K562 (cell line): ENCODE results near the gene RPL27. TPM values are rescaled to one million over a fixed set of nuclear protein-coding genes. Genes with fewer than 3 reads are reported as not detected.

Experiments
- ARNT ChIP-seq, 2 experiments: fragments of 450-650 bp; IDR thresholded peaks; 2 replicates each; pipeline ENCODE4 v1.6.1; 2016; ENCODE audit warnings: mild to moderate bottlenecking in 1 of 2
- CBX8 ChIP-seq: fragments of 200-600 bp; sonication (generic); IDR thresholded peaks from 2 replicates; pipeline ENCODE4 v1.6.1; 2012; ENCODE audit warnings: borderline replicate concordance, mixed run types, low read depth, mild to moderate bottlenecking, moderate library complexity, mixed read lengths, low read length, control low read depth, inconsistent platforms; ENCODE audit not compliant: poor library complexity, severe bottlenecking; ENCODE audit errors: extremely low read depth
- LEF1 ChIP-seq: fragments of 450-650 bp; IDR thresholded peaks from 2 replicates; pipeline ENCODE4 v1.6.1; 2016; ENCODE audit warnings: mild to moderate bottlenecking
- MAFF ChIP-seq: IDR thresholded peaks from 2 replicates; pipeline ENCODE4 v1.6.1; 2012; ENCODE audit warnings: low read length, improper control_type of control experiment
- NELFE ChIP-seq: IDR thresholded peaks from 2 replicates; pipeline ENCODE4 v1.6.1; 2011; ENCODE audit warnings: mild to moderate bottlenecking; ENCODE audit not compliant: insufficient read depth, insufficient read length
- NR3C1 ChIP-seq: sonication (generic); formaldehyde crosslinking; IDR thresholded peaks from 2 replicates; pipeline ENCODE4 v1.8.1; 2022; ENCODE audit warnings: missing genetic modification reagents
- ZNF140 ChIP-seq: fragments of 250-450 bp; sonication (Bioruptor Pico); IDR thresholded peaks from 2 replicates; pipeline ENCODE4 v1.8.0; 2021; ENCODE audit warnings: moderate library complexity, mild to moderate bottlenecking, inconsistent platforms
- ZNF324 ChIP-seq: fragments of 250-450 bp; sonication (Bioruptor Pico); IDR thresholded peaks from 2 replicates; pipeline ENCODE4 v1.4.0; 2020; ENCODE audit warnings: mild to moderate bottlenecking
- ZNF408 ChIP-seq: fragments of 250-450 bp; sonication (Bioruptor Pico); IDR thresholded peaks from 2 replicates; pipeline ENCODE4 v1.4.0; 2020; ENCODE audit warnings: low read depth, mild to moderate bottlenecking, moderate library complexity
- ZNF830 ChIP-seq: fragments of 250-450 bp; sonication (Bioruptor Pico); IDR thresholded peaks from 2 replicates; pipeline ENCODE4 v1.5.0; 2021; ENCODE audit warnings: mild to moderate bottlenecking
- polyA plus RNA-seq, 8 experiments: library from polyadenylated mRNA; depleted of rRNA in 4 of 8; stranded (reverse) in 5 of 8; unstranded in 3 of 8; fragments of >200 nt; fragmentation: Nextera tagmentation in 2 of 8; fragmentation: Illumina TruSeq in 1 of 8; extraction: Ambion mirVana in 2 of 8; extraction: Trizol in 1 of 8; gene quantifications; 2 replicates each; pipeline versions ENCODE4 v1.2.1 to v1.2.3, GENCODE V29; 2011 to 2014; ENCODE audit warnings: inconsistent platforms in 1 of 8, missing spikeins in 1 of 8
- total RNA-seq, 7 experiments: library from RNA; depleted of rRNA in 6 of 7; stranded (reverse); fragments of >200 nt in 6 of 7; fragmentation: Illumina TruSeq in 2 of 7; extraction: Trizol in 2 of 7; gene quantifications; 2 replicates each; pipeline versions ENCODE4 v1.2.1 to v1.2.3, GENCODE V29; 2011 to 2021; ENCODE audit warnings: low replicate concordance in 1 of 7
- TF ChIP-seq, protein P1 (sequence below): sonication (generic); formaldehyde crosslinking; IDR thresholded peaks from 2 replicates; pipeline ENCODE4 v1.8.1; 2023; ENCODE audit warnings: mild to moderate bottlenecking, missing genetic modification reagents, moderate library complexity
- TF ChIP-seq, protein P2 (sequence below), 2 experiments: IDR thresholded peaks; 2 replicates each; pipeline ENCODE4 v1.6.1; 2012; ENCODE audit warnings: improper control_type of control experiment in 2 of 2, low read depth in 2 of 2, low read length in 2 of 2, borderline replicate concordance in 1 of 2
- TF ChIP-seq, protein P3 (sequence below): sonication (generic); formaldehyde crosslinking; IDR thresholded peaks from 2 replicates; pipeline ENCODE4 v1.9.0; 2022; ENCODE audit warnings: mild to moderate bottlenecking, missing genetic modification reagents
- TF ChIP-seq, protein P4 (sequence below): sonication (generic); formaldehyde crosslinking; IDR thresholded peaks from 2 replicates; pipeline ENCODE4 v1.8.0; 2023; ENCODE audit warnings: missing genetic modification reagents, mild to moderate bottlenecking, borderline replicate concordance
- TF ChIP-seq, protein P5 (sequence below): fragments of 450-650 bp; conservative IDR thresholded peaks from 2 replicates; pipeline ENCODE4 v1.6.1; 2016; ENCODE audit warnings: missing genetic modification characterization, low read depth, mild to moderate bottlenecking, control low read depth, missing compliant biosample characterization

RPL27 gene
- total and polyA plus RNA-seq, 9 of the 15 experiments (the other 6 are each of a cell fraction or from before 2014, with no cell fraction given) = 1,539 to 6,155 (median 3,710) TPM

DNA sequence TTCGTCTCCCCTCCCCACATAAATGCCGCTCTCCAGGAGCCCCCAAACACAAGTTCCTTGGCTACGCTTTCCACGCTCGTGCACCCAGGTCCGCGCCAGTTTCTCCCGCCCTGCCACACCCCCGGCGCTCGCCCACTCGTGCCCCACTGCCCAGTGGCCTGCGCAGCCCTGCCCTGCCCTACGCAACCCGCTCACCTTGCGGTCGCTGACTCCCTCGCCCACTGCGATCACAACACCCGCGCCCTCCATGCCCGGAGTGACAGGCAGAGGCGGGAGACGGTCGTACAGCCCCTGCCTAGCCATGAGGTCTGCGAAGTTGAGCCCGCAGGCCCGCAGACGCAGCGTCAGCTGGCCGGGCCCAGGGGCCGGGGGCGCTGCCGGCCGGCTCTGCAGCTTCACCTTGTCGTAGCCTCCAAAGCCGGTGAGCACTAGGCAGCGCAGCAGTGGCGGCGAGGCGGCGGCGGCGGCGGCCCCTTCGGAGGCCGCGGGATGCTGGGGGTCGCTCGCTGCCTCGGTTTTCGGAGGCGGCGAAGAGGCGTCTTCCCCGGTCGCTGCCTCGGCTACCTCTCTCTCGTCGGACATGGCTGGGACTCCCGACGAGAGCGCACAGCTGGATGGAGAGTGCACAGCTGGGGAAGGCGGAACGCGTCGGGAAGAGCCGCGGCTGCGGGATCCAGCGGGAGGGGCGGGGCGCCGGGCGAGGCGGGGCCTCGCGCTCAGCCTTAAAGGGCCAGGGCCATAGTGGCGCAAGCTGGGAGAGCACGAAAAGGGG is 23.7 kb downstream of the RPL27 start, which contains the start of gene VAT1 (continued):
- TF ChIP-seq, protein P1, sequence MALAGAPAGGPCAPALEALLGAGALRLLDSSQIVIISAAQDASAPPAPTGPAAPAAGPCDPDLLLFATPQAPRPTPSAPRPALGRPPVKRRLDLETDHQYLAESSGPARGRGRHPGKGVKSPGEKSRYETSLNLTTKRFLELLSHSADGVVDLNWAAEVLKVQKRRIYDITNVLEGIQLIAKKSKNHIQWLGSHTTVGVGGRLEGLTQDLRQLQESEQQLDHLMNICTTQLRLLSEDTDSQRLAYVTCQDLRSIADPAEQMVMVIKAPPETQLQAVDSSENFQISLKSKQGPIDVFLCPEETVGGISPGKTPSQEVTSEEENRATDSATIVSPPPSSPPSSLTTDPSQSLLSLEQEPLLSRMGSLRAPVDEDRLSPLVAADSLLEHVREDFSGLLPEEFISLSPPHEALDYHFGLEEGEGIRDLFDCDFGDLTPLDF (CRISPR knock-in tag) = peak; percentile 80; the same call in 1 of the 2 replicates
- TF ChIP-seq LEF1 (no peak), NR3C1 (no peak), ZNF830 (CRISPR knock-in tag) (0 out of 2 replicates have a peak, but pooled peaks have one; percentile 34), ZNF140 (CRISPR knock-in tag) (no peak), ZNF324 (CRISPR knock-in tag) (no peak), NELFE (no peak), ZNF408 (CRISPR knock-in tag) (no peak), ARNT (IDR thresholded peaks at IDR 0.05) (no peak), CBX8 (no peak), MAFF (no peak)
- TF ChIP-seq, protein P2, sequence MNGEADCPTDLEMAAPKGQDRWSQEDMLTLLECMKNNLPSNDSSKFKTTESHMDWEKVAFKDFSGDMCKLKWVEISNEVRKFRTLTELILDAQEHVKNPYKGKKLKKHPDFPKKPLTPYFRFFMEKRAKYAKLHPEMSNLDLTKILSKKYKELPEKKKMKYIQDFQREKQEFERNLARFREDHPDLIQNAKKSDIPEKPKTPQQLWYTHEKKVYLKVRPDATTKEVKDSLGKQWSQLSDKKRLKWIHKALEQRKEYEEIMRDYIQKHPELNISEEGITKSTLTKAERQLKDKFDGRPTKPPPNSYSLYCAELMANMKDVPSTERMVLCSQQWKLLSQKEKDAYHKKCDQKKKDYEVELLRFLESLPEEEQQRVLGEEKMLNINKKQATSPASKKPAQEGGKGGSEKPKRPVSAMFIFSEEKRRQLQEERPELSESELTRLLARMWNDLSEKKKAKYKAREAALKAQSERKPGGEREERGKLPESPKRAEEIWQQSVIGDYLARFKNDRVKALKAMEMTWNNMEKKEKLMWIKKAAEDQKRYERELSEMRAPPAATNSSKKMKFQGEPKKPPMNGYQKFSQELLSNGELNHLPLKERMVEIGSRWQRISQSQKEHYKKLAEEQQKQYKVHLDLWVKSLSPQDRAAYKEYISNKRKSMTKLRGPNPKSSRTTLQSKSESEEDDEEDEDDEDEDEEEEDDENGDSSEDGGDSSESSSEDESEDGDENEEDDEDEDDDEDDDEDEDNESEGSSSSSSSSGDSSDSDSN (IDR thresholded peaks at IDR 0.05; ENCODE audit: borderline replicate concordance in 1 of 2, low read depth in 2 of 2, low read length in 2 of 2) = peak; percentile 56 to 57; a peak in 2 of 4 replicates
- TF ChIP-seq, protein P3, sequence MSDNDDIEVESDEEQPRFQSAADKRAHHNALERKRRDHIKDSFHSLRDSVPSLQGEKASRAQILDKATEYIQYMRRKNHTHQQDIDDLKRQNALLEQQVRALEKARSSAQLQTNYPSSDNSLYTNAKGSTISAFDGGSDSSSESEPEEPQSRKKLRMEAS (CRISPR knock-in tag) = peak; percentile 70
- TF ChIP-seq, protein P4, sequence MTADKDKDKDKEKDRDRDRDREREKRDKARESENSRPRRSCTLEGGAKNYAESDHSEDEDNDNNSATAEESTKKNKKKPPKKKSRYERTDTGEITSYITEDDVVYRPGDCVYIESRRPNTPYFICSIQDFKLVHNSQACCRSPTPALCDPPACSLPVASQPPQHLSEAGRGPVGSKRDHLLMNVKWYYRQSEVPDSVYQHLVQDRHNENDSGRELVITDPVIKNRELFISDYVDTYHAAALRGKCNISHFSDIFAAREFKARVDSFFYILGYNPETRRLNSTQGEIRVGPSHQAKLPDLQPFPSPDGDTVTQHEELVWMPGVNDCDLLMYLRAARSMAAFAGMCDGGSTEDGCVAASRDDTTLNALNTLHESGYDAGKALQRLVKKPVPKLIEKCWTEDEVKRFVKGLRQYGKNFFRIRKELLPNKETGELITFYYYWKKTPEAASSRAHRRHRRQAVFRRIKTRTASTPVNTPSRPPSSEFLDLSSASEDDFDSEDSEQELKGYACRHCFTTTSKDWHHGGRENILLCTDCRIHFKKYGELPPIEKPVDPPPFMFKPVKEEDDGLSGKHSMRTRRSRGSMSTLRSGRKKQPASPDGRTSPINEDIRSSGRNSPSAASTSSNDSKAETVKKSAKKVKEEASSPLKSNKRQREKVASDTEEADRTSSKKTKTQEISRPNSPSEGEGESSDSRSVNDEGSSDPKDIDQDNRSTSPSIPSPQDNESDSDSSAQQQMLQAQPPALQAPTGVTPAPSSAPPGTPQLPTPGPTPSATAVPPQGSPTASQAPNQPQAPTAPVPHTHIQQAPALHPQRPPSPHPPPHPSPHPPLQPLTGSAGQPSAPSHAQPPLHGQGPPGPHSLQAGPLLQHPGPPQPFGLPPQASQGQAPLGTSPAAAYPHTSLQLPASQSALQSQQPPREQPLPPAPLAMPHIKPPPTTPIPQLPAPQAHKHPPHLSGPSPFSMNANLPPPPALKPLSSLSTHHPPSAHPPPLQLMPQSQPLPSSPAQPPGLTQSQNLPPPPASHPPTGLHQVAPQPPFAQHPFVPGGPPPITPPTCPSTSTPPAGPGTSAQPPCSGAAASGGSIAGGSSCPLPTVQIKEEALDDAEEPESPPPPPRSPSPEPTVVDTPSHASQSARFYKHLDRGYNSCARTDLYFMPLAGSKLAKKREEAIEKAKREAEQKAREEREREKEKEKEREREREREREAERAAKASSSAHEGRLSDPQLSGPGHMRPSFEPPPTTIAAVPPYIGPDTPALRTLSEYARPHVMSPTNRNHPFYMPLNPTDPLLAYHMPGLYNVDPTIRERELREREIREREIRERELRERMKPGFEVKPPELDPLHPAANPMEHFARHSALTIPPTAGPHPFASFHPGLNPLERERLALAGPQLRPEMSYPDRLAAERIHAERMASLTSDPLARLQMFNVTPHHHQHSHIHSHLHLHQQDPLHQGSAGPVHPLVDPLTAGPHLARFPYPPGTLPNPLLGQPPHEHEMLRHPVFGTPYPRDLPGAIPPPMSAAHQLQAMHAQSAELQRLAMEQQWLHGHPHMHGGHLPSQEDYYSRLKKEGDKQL (CRISPR knock-in tag) = no peak
- TF ChIP-seq, protein P5, sequence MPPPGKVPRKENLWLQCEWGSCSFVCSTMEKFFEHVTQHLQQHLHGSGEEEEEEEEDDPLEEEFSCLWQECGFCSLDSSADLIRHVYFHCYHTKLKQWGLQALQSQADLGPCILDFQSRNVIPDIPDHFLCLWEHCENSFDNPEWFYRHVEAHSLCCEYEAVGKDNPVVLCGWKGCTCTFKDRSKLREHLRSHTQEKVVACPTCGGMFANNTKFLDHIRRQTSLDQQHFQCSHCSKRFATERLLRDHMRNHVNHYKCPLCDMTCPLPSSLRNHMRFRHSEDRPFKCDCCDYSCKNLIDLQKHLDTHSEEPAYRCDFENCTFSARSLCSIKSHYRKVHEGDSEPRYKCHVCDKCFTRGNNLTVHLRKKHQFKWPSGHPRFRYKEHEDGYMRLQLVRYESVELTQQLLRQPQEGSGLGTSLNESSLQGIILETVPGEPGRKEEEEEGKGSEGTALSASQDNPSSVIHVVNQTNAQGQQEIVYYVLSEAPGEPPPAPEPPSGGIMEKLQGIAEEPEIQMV (tag) = no peak
